Measurements from ENCODE around the gene HAPSTR1. TPM values are rescaled to one million over a fixed set of nuclear protein-coding genes. Genes with fewer than 3 reads are reported as not detected.

Gene HAPSTR1
- polyA plus RNA-seq, 1 donor (not counting 4 experiments of a cell fraction or from before 2014, with no cell fraction given): 46.5 TPM

GRCh38 chr16:9122342-9122741, 30.9 kb downstream of the HAPSTR1 start:
- Histone ChIP-seq H3K9me3 (ENCODE audit: control insufficient read depth, low read depth, low read length) (no peaks in the 10 kb centered on the region), H3K4me2 (ENCODE audit: control insufficient read depth, extremely low read depth, insufficient read depth, low read depth, low read length) (no peak overlapping the region), H3K9ac (ENCODE audit: control insufficient read depth, extremely low read depth, insufficient read depth, low read length) (no peak overlapping the region), H3K9me1 (ENCODE audit: control insufficient read depth, extremely low read depth, insufficient read depth, low read length) (peaks cover 14% of the 10 kb centered on the region), H3K4me1 (ENCODE audit: control insufficient read depth, extremely low read depth, insufficient read depth, low read length) (peaks cover 39% of the 10 kb centered on the region), H3K27me3 (ENCODE audit: control insufficient read depth, extremely low read depth, insufficient read depth, low read length) (no peaks in the 10 kb centered on the region), H4K20me1 (ENCODE audit: control insufficient read depth, extremely low read depth, insufficient read depth, low read length) (peaks cover 41% of the 10 kb centered on the region), H3K79me2 (ENCODE audit: control insufficient read depth, insufficient read depth, low read length) (peaks cover 75% of the 10 kb centered on the region), H2AFZ (ENCODE audit: control insufficient read depth, low read length) (no peak overlapping the region), H3K27ac (ENCODE audit: control insufficient read depth, insufficient read depth, low read length) (no peak overlapping the region), H3K36me3 (ENCODE audit: control insufficient read depth in 2 of 2, extremely low read depth in 1 of 2, insufficient read depth in 2 of 2, low read length in 2 of 2) (peaks cover 23 to 38% of the 10 kb centered on the region in 2 experiments), H3K4me3 (ENCODE audit: control insufficient read depth in 2 of 3, extremely low read depth in 1 of 3, insufficient read depth in 2 of 3, low read depth in 1 of 3, low read length in 3 of 3) (no peak overlapping the region)
- dilution Hi-C loops (cut with MboI; ENCODE audit: extremely low pct_ligation_motif_present, low sequenced_read_pairs): loop anchor here (25.0 kb wide), 1 partner anchor 185 kb away; no protein-coding TSS in a partner anchor
- no peak for TF ChIP-seq CTCF (optimal IDR thresholded peaks at IDR 0.05 in 1 of 3, IDR thresholded peaks at IDR 0.05 in 1 of 3, conservative IDR thresholded peaks at IDR 0.05 in 1 of 3; ENCODE audit: extremely low read depth in 1 of 3, insufficient read depth in 2 of 3, low read length in 3 of 3)
- TF ChIP-seq EZH2 (IDR thresholded peaks at IDR 0.05; ENCODE audit: low read length): no peak
- no peak for FAIRE-seq
- no peak for DNase-seq (ENCODE audit: low read depth, low spot score)

GRCh38 chr16:9122969-9123368, 31.5 kb downstream of the HAPSTR1 start:
- dilution Hi-C loops (cut with MboI; ENCODE audit: extremely low pct_ligation_motif_present, low sequenced_read_pairs): loop anchor here (25.0 kb wide), 1 partner anchor 186 kb away; no protein-coding TSS in a partner anchor
- no peaks in the 10 kb centered on the region for H3K9me3 ChIP-seq (ENCODE audit: control insufficient read depth, low read depth, low read length)
- peaks cover 20 to 33% of the 10 kb centered on the region in 2 experiments for H3K36me3 ChIP-seq (ENCODE audit: control insufficient read depth in 2 of 2, extremely low read depth in 1 of 2, insufficient read depth in 2 of 2, low read length in 2 of 2)
- no peaks in the 10 kb centered on the region for H3K27me3 ChIP-seq (ENCODE audit: control insufficient read depth, extremely low read depth, insufficient read depth, low read length)
- H3K4me2 ChIP-seq (ENCODE audit: control insufficient read depth, extremely low read depth, insufficient read depth, low read depth, low read length): no peak overlapping the region
- peaks cover 71% of the 10 kb centered on the region for H3K79me2 ChIP-seq (ENCODE audit: control insufficient read depth, insufficient read depth, low read length)
- DNase-seq (ENCODE audit: low read depth, low spot score): no peak
- no peak overlapping the region for H3K9ac ChIP-seq (ENCODE audit: control insufficient read depth, extremely low read depth, insufficient read depth, low read length)
- peaks cover 17% of the 10 kb centered on the region for H3K9me1 ChIP-seq (ENCODE audit: control insufficient read depth, extremely low read depth, insufficient read depth, low read length)
- peaks cover 43% of the 10 kb centered on the region for H4K20me1 ChIP-seq (ENCODE audit: control insufficient read depth, extremely low read depth, insufficient read depth, low read length)
- H3K27ac ChIP-seq (ENCODE audit: control insufficient read depth, insufficient read depth, low read length): no peak overlapping the region
- FAIRE-seq: no peak
- TF ChIP-seq EZH2 (IDR thresholded peaks at IDR 0.05; ENCODE audit: low read length) (no peak), CTCF (optimal IDR thresholded peaks at IDR 0.05 in 1 of 3, IDR thresholded peaks at IDR 0.05 in 1 of 3, conservative IDR thresholded peaks at IDR 0.05 in 1 of 3; ENCODE audit: extremely low read depth in 1 of 3, insufficient read depth in 2 of 3, low read length in 3 of 3) (no peak)
- no peak overlapping the region for H2AFZ ChIP-seq (ENCODE audit: control insufficient read depth, low read length)
- H3K4me3 ChIP-seq (ENCODE audit: control insufficient read depth in 2 of 3, extremely low read depth in 1 of 3, insufficient read depth in 2 of 3, low read depth in 1 of 3, low read length in 3 of 3): no peak overlapping the region
- H3K4me1 ChIP-seq (ENCODE audit: control insufficient read depth, extremely low read depth, insufficient read depth, low read length): peaks cover 45% of the 10 kb centered on the region
